ENCODE measurements around the gene XPA. TPM values are rescaled to one million over a fixed set of nuclear protein-coding genes. Genes with fewer than 3 reads are reported as not detected.
"Not testable (repeated sequence)": the region's sequence is repeated elsewhere in the genome, so short reads cannot be mapped to it uniquely, and the experiment has no call there.

XPA gene
- polyA plus RNA-seq, 3 donors: 35.0 to 39.2 (median 38.7) TPM

DNA sequence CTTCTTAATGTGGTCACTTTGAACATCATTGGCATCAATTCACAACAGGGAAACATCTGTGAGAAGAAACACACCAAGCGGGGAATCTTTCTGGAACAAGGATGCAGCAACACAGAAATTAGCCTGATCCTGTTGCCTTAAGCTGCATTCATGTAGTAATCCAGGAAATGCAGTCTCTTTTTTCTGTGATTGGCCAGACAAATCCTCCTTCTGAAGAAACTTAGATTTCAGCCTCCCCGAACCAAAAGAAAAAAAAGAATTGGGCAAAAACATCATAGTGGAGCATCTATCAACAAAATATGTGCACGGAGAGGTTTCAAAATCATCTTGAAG, 7.2 kb upstream of the XPA start:
- no peak for DNase-seq (ENCODE audit: low read depth in 3 of 3, low spot score in 2 of 3)

DNA sequence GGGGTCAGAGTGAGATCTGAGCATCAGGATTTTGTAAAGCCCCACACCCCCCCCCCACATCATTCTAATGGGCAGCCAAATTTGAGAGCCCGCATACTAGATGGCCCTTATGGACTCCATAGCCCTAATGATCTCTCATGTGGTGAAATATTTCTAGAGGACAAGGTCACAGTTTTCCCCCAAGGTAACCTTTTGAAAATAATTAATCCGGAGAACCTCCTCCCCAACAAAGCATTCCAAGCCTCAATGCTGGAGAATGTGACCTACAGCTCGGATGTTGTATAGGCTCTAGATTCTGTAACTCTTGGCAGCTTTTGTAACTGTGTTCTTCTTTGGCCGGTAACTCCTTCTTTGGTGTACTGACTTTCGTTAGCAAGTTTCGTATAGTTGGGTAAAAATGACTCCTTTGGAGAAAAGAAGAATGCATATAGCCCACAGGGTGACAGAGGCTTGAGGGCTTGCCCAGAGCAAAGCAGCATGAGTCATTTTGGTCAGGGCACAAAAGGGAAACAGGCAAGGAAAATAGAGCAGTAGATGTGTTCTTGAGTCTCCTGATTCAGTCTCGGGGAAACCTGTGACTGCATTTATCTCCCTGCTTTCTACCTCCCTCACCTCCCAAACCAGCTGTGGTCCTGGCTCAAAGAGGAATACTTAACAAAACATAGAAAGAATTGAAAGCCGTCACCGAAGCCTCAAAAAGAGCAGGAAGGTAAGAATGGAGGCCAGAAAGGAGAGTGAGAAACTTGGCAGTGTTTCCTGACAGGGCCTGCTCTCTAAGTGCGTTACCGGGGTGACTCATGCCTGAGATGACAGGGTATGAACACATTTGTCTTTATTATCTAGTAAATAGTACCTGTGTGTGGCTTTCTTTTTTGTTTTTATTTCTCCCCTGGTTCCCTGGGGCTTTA, 6.6 kb upstream of the XPA start:
- no peak for DNase-seq (ENCODE audit: low read depth in 3 of 3, low spot score in 2 of 3)

DNA sequence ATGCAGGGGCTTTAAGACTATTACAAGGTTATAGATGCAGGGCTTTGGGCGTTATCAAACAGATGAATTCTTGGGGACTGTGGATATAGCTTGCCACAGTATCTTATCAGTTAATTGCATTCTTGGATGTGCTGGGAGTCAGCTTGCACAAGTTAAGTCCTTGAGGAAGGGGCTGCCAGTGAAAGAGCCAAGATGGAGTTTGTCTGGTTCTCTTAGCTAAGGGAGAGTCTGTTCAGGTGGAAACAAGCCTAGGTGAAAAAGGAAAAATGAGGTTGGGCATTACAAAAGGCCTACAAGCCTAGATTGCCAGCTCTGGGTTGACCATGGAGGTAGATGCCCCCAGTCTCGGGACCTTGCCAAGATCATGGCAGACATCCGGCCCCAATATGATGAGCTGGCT, 2.7 kb upstream of the XPA start:
- DNase-seq (ENCODE audit: low read depth in 3 of 3, low spot score in 2 of 3): not testable (repeated sequence)

DNA sequence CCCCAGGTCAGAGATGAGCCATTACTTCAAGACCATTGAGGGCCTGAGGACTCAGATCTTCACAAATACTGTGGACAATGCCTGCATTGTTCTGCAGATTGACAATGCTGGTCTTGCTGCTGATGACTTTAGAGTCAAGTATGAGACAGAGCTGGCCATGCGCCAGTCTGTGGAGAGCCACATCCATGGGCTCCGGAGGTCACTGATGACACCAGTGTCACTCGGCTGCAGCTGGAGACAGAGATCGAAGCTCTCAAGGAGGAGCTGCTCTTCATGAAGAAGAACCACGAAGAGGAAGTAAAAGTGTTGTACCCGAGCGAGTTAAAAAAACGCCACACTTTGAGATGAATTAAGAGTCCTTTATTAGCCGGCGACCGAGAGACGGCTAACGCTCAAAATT, 2.1 kb upstream of the XPA start:
- not testable (repeated sequence) for DNase-seq (ENCODE audit: low read depth in 3 of 3, low spot score in 2 of 3)

DNA sequence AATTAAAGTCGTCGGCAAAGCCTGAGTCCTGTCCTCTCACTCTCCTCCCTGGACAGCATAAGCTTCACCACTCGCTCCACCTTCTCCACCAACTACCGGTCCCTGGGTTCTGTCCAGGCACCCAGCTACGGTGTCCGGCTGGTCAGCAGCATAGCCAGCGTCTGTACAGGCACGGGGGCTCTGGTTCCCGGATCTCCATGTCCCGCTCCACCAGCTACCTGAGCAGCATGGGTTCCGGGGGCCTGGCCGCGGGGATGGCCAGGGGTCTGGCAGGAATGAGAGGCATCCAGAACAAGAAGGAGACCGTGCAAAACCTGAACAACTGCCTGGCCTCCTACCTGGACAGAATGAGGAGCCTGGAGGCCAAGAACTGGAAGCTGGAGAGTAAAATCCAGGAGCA, 1.7 kb upstream of the XPA start:
- no peak for DNase-seq (ENCODE audit: low read depth in 3 of 3, low spot score in 2 of 3)

DNA sequence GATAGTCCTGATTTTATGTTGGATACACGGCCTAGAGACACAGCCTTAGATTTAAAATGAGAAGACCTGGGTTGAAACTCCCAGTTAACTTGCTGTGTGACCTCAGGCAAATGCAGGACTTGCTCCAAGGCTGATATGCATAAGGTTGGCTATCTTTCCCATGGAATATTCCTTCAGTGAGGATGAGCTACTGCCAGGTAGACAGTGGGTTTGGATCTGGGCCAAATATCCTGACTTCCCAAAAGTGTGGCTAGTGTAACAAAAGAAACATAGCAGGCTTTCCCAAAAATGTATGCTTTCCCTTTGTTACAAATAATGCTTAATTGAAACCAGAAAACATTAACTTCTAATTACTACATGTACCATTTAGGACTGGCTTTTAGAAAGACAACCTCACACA, 697 bp upstream of the XPA start:
- DNase-seq (ENCODE audit: low read depth in 3 of 3, low spot score in 2 of 3): no peak

DNA sequence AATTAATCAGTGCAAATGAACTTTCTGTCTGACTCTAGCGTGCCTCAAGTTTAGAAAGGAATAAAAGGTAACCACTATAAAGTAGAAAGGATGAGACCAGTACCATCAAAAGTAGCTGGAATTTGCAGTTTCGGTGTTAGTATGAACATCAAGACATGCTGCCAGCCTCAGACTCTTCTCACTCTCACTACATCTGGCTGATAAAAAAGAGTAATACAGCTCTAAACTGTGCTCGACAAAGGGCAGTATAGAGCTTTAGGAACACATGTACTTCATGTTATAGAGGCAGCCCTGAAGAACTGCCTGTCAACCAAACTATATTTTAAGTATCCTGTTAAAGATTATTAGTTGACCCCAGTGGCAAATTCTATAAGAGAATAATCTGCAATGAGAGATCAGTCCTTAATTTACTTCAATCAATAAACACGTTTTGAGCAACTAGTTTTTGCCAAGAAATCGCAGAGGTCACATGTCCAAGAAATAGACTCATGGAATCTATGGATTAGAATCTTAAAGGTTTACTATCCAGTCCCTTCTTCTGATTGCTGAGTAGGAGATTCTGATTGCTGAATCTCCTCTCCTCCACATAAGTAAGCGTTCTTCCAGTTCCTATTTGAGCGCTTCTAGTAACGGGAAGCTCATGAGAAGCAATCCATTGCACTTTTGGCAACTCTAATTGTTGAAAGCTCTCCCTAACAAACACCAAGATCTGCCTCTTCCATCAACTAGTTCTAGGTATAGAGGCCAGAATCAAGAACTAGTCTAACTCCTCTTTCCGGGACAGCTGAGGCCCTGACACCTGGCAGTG, 941 bp downstream of the XPA start:
- DNase-seq (ENCODE audit: low read depth in 3 of 3, low spot score in 2 of 3): peak in 1 of 3 donors; percentile 12

DNA sequence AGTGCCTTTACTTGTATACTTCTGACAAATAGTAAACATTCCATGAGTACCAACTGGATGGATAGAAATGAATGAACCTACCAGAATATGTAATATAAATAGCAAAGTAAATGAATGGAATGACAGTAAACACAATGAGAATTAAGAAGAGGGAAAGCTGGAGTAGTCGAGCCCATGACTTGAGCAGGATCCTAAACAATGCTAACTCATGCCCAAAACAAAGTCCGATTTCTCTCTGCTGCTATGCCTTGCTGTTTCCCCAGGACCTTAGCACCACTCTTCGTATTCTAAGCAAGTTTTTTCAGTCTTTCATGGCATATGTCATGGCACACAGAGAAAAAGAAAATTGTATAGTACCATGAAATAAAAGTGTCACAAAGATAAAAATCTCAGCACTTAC, 1.8 kb downstream of the XPA start:
- DNase-seq (ENCODE audit: low read depth in 3 of 3, low spot score in 2 of 3): no peak

DNA sequence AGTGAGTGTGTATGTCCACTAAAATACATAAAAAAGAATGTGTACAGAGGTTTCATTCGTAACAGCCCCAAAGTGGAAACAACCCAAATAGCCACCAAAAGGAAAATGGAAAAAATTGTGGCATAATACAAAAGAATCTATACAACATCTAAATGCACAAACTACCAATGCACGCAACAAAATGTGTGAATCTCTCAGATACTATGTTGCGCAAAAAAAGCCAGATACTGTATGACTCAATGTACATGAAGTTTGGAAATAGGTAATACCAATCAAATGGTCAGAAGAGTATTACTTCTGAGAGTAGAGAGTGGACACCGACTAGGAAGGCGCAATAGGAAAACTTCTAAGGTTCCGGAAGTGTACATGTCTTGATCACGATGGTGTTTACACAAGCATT, 2.4 kb downstream of the XPA start:
- no peak for DNase-seq (ENCODE audit: low read depth in 3 of 3, low spot score in 2 of 3)

DNA sequence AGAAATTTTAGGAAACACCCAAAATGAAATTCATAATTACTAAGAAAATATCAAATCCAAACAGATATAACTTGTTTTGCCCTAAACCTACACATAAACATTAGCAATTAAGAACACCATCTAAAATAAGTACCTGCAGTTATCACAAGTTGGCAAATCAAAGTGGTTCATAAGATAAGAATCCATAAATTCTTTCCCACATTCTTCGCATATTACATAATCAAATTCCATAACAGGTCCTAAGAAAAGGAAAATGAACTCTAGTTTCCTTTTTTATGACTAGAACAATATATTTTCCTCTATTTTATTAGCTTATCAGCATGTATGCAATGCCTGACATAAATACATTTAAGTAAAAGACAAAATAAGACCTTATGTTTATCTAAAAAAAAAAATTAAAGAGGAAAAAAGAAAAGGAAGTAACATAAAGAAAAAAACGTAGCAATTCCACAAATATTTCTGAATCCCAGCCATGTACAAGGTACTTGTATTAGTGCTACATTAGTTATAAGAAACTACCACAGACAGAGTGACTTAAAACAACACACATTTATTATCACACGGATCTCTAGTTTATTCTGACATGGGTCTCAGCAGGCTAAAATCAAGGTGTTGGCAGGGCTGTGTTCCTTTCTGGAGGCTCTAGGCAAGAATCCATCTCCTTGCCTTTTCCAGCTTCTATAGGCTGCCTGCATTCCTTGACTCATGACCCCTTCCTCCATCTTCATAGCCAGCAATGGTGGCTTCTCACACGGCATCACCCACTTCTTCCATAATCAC, 7.5 kb downstream of the XPA start:
- no peak for DNase-seq (ENCODE audit: low read depth in 3 of 3, low spot score in 2 of 3)

DNA sequence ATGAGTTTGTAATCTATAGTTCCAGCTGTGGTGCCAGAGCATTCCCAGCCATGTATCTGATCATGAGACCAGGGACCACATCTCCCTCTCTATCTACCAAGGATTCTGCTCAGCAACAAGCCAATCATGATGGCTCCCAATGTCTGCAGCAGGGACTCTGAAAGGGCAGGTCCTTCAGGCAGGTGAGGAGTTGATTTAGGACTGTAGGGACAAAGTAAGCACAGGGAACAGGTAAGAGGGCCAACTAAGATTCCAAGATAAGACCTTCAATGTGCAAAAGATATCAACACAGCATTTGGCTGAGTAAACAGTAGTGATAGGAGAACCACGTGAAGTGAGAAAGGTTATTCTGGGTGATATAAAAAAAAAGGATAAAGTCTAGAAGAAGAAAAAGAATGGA, 8.5 kb downstream of the XPA start:
- no peak for DNase-seq (ENCODE audit: low read depth in 3 of 3, low spot score in 2 of 3)

DNA sequence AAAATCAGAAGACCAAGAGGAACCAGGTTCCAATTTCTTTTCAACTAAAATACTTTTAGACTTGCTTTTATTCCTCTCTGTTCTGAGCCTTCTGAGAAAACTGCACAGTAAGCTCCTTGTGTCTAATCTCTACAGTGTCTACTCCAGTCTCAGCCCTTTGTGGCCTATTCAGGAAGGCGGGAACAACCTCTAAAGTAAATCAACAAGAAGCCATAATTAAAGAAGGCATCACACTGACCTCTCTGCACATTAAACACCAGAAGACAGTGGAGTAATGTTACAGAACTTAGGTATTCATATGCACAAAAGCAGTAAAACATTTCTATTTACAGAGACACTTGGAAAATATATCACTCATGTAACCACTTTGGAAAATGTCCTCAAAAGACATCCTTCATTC, 14.9 kb downstream of the XPA start:
- DNase-seq (ENCODE audit: low read depth in 3 of 3, low spot score in 2 of 3): no peak

DNA sequence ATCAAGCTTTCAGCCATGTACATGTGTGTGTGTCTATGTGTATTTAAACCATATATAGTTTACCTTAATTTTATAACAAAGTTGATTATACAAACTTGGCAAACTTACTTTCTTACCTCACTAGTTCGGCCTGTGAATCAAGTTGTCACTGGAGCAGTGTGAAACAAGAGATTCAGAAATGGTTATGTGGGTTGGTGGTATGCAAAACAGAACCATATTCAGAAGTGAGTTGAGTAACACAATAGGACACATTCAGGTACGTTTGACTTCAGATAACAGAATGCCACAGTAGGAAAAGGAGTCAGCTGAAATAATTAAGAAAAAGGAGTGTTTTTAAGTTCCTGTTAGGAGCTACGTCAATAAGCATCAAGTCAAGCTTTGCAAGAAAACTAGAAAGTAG, 21.5 kb downstream of the XPA start:
- DNase-seq (ENCODE audit: low read depth in 3 of 3, low spot score in 2 of 3): no peak

DNA sequence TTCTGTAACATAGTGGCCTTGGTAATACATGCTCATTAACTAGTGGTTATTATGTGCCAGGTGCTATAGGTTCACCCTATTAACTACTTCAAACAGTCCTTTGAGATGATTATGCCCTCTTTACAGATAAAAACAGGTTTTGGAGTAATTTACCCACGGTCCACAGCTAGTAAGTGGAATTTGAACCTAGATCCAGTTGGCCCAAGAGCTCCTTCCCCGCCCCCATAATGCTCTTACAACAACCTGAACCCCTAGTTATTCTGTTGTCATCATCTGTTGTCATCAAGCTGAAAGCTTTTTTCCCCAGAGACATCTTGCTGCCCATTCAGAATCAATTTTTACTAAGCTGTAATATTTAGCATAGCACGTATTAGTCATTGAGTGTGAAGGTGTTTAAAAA, 23.2 kb downstream of the XPA start:
- DNase-seq (ENCODE audit: low read depth in 3 of 3, low spot score in 2 of 3): no peak

DNA sequence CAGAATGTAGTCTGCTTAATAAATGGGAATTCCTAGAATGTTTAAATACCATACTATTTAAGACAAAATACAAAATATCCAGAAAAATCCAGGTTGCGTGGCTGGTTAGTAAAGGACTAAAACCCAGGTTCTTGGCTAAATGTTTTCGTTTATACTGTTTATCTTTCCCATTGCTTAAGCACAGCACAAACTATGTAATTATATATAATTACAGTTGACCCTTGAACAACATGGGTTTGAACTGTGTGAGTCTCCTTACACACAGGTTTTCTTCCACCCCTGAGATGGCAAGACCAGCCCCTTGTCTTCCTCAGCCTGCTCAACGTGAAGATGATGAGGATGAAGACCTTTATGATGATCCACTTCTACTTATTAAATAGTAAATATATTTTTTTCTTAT, 24.7 kb downstream of the XPA start:
- no peak for DNase-seq (ENCODE audit: low read depth in 3 of 3, low spot score in 2 of 3)

DNA sequence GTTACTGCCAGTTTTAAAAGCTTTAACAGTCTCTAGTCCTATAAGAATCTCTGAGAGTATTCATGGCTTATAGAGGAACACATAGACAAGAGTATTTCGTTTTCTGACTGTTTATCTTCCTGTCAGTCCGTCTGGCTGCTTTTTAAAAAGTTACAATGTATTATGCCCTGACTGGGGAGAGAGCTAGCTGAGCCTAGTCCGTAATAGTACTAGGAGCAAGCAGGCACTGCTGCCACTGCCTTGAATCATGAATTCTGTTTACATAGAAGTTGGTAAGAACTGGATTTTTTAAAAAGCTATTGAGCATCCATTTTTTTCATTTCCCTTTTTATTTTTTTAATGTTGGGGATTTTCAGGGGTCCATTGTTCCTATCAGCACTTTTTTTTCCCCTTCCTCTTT, 26.6 kb downstream of the XPA start:
- no peak for DNase-seq (ENCODE audit: low read depth in 3 of 3, low spot score in 2 of 3)

DNA sequence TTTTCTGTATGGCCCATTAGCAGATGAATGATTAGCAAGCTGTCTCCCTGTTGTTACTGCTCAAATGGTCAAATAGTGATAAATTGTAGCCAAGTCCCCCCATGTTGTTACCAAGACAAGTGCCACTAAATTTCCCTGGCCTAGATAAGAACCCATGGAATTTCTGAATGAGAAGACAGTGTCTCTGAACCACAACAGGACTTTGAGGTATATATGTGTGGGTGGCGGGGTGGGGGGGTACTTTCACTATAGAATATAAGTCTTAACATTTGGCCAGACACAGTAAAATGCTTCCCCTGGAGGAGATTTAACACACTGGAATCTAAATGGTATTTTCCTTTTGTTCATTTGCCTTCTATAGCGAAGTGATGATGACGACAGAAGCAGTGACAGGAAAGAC, 28.7 kb downstream of the XPA start:
- DNase-seq (ENCODE audit: low read depth in 3 of 3, low spot score in 2 of 3): no peak

DNA sequence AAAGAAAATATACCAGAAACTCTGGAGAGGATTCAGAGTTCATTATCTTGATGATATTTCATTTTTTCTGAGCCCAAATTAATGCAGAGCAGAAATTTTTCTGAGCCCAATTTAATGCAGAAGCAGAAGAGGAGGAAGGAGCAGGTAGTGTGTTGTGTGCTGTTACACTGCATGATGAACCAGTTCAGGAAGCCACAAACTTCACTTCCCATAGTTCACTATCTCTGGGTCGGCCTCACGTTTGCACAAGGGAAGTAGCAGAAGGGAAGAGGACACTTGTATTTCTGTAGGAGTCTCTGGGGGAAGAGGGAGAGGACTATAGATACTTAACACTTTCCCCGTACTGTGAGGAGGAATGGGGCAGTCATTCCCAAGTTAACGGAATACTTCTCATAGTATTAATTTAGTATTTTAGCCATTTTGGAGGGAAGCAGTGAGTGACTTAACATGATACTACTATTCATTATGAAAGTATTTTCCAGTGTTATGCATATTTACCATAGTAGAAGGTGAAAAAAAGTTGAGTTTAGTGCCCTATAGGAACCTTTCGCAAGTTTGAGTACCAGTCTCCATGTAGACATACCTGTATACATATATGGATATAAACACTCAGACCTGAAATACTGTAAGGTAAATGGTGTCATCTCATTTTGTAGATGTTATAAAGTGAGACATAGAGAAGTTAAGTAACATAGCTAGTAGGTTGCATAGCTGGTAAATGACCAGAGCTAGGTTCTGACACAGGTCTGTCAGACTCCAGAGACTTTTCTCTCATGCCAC, 30.0 kb downstream of the XPA start:
- no peak for DNase-seq (ENCODE audit: low read depth in 3 of 3, low spot score in 2 of 3)

DNA sequence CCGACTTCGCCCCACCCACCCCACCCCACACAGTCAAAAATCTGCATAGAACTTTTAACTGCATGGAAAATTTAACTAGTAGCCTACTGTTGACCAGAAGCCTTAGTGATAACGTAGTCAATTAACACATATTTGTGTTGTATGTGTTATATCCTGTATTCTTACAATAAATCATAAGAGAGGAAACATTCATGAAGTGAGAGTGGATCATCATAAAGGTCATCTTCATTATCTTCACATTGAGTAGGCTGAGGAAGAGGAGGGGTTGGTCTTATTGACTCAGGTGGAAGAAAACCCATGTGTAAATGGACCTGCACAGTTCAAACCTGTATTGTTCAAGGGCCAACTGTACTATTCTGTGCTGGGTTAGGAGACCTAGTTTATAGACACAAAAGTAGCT, 31.4 kb downstream of the XPA start:
- DNase-seq (ENCODE audit: low read depth in 3 of 3, low spot score in 2 of 3): no peak

DNA sequence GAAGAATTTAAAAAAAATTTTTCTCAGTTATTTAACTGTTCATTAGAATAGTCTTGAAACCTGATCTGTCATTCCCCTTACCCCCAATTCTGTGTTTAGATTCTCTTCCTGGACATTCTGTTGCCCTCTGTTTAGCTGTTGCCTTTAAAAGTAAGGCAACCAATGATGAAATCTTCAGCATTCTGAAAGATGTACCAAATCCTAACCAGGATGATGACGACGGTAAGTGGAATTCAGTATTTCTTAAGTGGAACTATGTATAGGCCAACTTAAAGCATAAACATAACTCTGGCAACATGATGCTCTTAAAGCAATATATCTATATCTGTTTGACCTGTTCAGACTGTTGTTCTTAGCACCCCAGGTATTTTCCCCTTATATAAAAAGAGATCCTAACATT, 36.3 kb downstream of the XPA start:
- DNase-seq (ENCODE audit: low read depth in 3 of 3, low spot score in 2 of 3): no peak

DNA sequence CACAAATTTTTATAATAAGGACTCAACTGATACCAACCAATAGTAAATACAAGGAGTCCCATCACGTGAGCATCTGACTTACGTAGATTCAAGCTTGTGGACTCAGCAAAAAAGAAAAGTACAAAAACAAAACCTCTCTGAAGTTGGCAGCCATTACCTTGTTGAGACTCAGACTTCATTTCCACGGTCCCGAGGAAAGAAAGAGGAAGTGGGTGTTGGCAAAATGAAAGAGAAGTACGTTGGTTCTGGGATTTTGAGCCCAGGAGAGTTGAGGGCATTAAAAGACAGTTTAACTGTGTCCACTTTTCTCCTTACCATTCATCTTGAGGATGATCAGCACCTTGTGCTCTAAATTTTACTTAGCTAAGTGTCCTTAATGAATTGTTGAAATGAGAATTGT, 36.8 kb downstream of the XPA start:
- no peak for DNase-seq (ENCODE audit: low read depth in 3 of 3, low spot score in 2 of 3)

Measured in right renal cortex interstitium (tissue), 3 donors.